Endothelial cell of umbilical vein (primary cell): Measurements from ENCODE around the gene RGS8. TPM values are rescaled to one million over a fixed set of nuclear protein-coding genes. Genes with fewer than 3 reads are reported as not detected.

Source experiments
- BruUV-seq: library from RNA; stranded (reverse); fragments of 400-500 nt; replicated peaks from 2 replicates; lab custom pipeline; 2021; lab: Mats Ljungman, UMichigan
- CTCF ChIA-PET: fragments of 300-600, 350-600 bp; sonication (Branson Sonifier 250); formaldehyde crosslinking; loops from one replicate; lab custom pipeline; 2021; ENCODE audit warnings: antibody characterized with exemption, inconsistent platforms; lab: Charles Lee
- POLR2A ChIA-PET: fragments of 300-600, 350-600 bp; sonication (Branson Sonifier 250); formaldehyde crosslinking; loops from one replicate; lab custom pipeline; 2021; ENCODE audit warnings: antibody characterized with exemption, inconsistent platforms; lab: Charles Lee
- DNase-seq: peaks from one replicate; pipeline ENCODE4 v3.0.0-alpha.2; 2011; ENCODE audit warnings: low read depth, low spot score
- FAIRE-seq: peaks from 2 replicates; lab custom pipeline; 2011; peaks lifted over from hg19 to GRCh38; lab: Jason Lieb, UNC
- H2AFZ ChIP-seq: 2 replicates; pipeline ENCODE4 v1.6.0; 2012; ENCODE audit warnings: low read depth, low read length, control low read depth, inconsistent platforms
- H3K27ac ChIP-seq: 2 replicates; pipeline ENCODE4 v1.5.1; 2011; ENCODE audit warnings: low read depth, mild to moderate bottlenecking, control low read depth, low read length, moderate library complexity; ENCODE audit not compliant: insufficient read depth
- H3K27me3 ChIP-seq, 2 experiments: 2 replicates each; pipeline versions ENCODE4 v1.6.0 to v1.6.1; 2011; ENCODE audit warnings: low read length in 2 of 2, mixed read lengths in 1 of 2; ENCODE audit not compliant: control insufficient read depth in 2 of 2, insufficient read depth in 2 of 2
- H3K36me3 ChIP-seq, 2 experiments: 2 replicates in 1 of 2; 3 replicates in 1 of 2; pipeline ENCODE4 v1.5.1; 2011; ENCODE audit warnings: low read length in 2 of 2, mild to moderate bottlenecking in 1 of 2, moderate library complexity in 1 of 2; ENCODE audit not compliant: control insufficient read depth in 2 of 2, insufficient read depth in 2 of 2; ENCODE audit errors: extremely low read depth in 1 of 2
- H3K4me1 ChIP-seq: 3 replicates; pipeline ENCODE4 v1.5.1; 2011; ENCODE audit warnings: mild to moderate bottlenecking, low read length; ENCODE audit not compliant: control insufficient read depth, insufficient read depth; ENCODE audit errors: extremely low read depth
- H3K4me2 ChIP-seq: 2 replicates; pipeline ENCODE4 v1.6.1; 2011; ENCODE audit warnings: low read length, control low read depth, mixed read lengths; ENCODE audit not compliant: insufficient read depth
- H3K4me3 ChIP-seq, 3 experiments: fragments of 200-600 bp in 1 of 3; sonication (generic), shearing (Covaris generic) in 1 of 3; replicated peaks in 1 of 3; 2 replicates each; pipeline ENCODE4 v1.5.1; 2011 to 2016; ENCODE audit warnings: control low read depth in 3 of 3, low read length in 3 of 3, mild to moderate bottlenecking in 2 of 3, inconsistent platforms in 1 of 3, low read depth in 1 of 3, moderate library complexity in 1 of 3; ENCODE audit not compliant: insufficient read depth in 1 of 3
- H3K79me2 ChIP-seq: 2 replicates; pipeline ENCODE4 v1.6.0; 2012; ENCODE audit warnings: low read length, inconsistent platforms; ENCODE audit not compliant: control insufficient read depth, insufficient read depth
- H3K9ac ChIP-seq: replicated peaks from 2 replicates; pipeline ENCODE3; 2011; ENCODE audit warnings: low read length, control low read depth; ENCODE audit not compliant: insufficient read depth; ENCODE audit errors: extremely low read depth
- H3K9me1 ChIP-seq: replicated peaks from 3 replicates; pipeline ENCODE4 v1.6.0; 2011; ENCODE audit warnings: mild to moderate bottlenecking, low read length; ENCODE audit not compliant: control insufficient read depth, insufficient read depth; ENCODE audit errors: extremely low read depth
- H3K9me3 ChIP-seq: replicated peaks from 2 replicates; pipeline ENCODE4 v1.5.1; 2012; ENCODE audit warnings: low read length, inconsistent platforms; ENCODE audit not compliant: control insufficient read depth, insufficient read depth
- H4K20me1 ChIP-seq: replicated peaks from 2 replicates; pipeline ENCODE3; 2011; ENCODE audit warnings: mild to moderate bottlenecking, low read length; ENCODE audit not compliant: control insufficient read depth, insufficient read depth; ENCODE audit errors: extremely low read depth
- CTCF ChIP-seq, 2 donors: IDR thresholded peaks; 1 replicate in 1 of 2; 2 replicates in 1 of 2; pipeline ENCODE4 v1.5.1; 2011; ENCODE audit warnings: low read length in 2 of 2, mild to moderate bottlenecking in 2 of 2, moderate library complexity in 2 of 2, control low read depth in 1 of 2, inconsistent platforms in 1 of 2, low read depth in 1 of 2; ENCODE audit not compliant: insufficient read depth in 1 of 2; ENCODE audit errors: extremely low read depth in 1 of 2
- EZH2 ChIP-seq: IDR thresholded peaks from 2 replicates; pipeline ENCODE4 v1.6.1; 2012; ENCODE audit warnings: borderline replicate concordance, low read depth, mild to moderate bottlenecking, moderate library complexity, low read length, inconsistent platforms; ENCODE audit not compliant: severe bottlenecking
- FOS ChIP-seq: IDR thresholded peaks from 2 replicates; pipeline ENCODE4 v1.6.1; 2011; ENCODE audit warnings: mild to moderate bottlenecking, low read length, moderate library complexity, borderline replicate concordance; ENCODE audit not compliant: insufficient read depth
- GATA2 ChIP-seq: IDR thresholded peaks from 2 replicates; pipeline ENCODE4 v1.7.0; 2011; ENCODE audit warnings: low read depth, mild to moderate bottlenecking, moderate library complexity, mixed read lengths, low read length; ENCODE audit not compliant: insufficient read length, insufficient read depth
- JUN ChIP-seq: IDR thresholded peaks from 2 replicates; pipeline ENCODE4 v1.6.1; 2011; ENCODE audit warnings: borderline replicate concordance, low read depth; ENCODE audit not compliant: insufficient read length, insufficient read depth
- MYC ChIP-seq: IDR thresholded peaks from one replicate; pipeline ENCODE4 v1.6.1; 2011; ENCODE audit warnings: mild to moderate bottlenecking, low read depth, low read length
- POLR2A ChIP-seq: IDR thresholded peaks from 2 replicates; pipeline ENCODE4 v1.6.1; 2012; ENCODE audit warnings: low read depth, mild to moderate bottlenecking, control low read depth, low read length
- POLR2AphosphoS5 ChIP-seq: IDR thresholded peaks from 2 replicates; pipeline ENCODE4 v1.6.1; 2012; ENCODE audit warnings: low read depth, mild to moderate bottlenecking, control low read depth, low read length, moderate library complexity; ENCODE audit not compliant: insufficient read depth
- dilution Hi-C: fragments of 300-500 bp; cut with MboI; formaldehyde crosslinking; loops from one replicate; pipeline ENCODE4 v1.15.0; 2019; ENCODE audit warnings: low sequenced_read_pairs; ENCODE audit not compliant: extremely low pct_ligation_motif_present
- intact Hi-C: fragments of 100-400 bp; cut with micrococcal nuclease; formaldehyde crosslinking; loops from one replicate; pipeline ENCODE4 v1.10.0; 2022
- polyA plus RNA-seq, 4 experiments: library from polyadenylated mRNA; depleted of rRNA in 3 of 4; stranded (reverse) in 3 of 4; unstranded in 1 of 4; fragments of >200 nt; gene quantifications; 2 replicates each; pipeline versions ENCODE4 v1.2.1 to v1.2.3, GENCODE V29; 2011 to 2012; ENCODE audit warnings: missing spikeins in 1 of 4
- total RNA-seq: library from RNA; stranded (reverse); gene quantifications from 2 replicates; pipeline ENCODE4 v1.2.3, GENCODE V29; 2021
- TF ChIP-seq, protein P1 (sequence below): IDR thresholded peaks from 2 replicates; pipeline ENCODE4 v1.6.1; 2011; ENCODE audit not compliant: insufficient read depth, insufficient read length

The RGS8 gene
- total and polyA plus RNA-seq, 2 donors (not counting 3 experiments of a cell fraction or from before 2014, with no cell fraction given): not detected

DNA sequence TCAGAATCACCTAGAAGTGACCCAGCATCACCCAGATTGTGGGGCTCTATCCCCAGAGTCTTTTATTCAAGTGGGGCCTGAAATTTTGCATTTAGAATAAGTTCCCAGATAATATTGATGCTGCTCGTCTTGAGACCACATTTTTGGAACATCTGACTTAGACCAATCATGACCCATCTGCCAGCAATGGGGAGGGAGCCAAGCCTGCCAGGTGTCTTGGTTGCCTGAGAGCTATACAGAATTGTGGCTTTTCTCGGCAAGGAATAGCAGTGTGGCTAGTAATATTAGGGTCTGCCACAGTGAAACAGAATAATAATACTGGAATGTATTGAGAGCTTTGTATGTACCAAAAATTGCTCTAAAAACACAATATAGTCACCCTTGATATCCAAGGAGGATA lies 31.1 kb upstream of the RGS8 start:
- Histone ChIP-seq H3K4me3 (no peak overlapping the region), H3K9me1 (no peaks in the 10 kb centered on the region), H3K4me2 (no peak overlapping the region), H4K20me1 (no peaks in the 10 kb centered on the region), H3K4me1 (no peaks in the 10 kb centered on the region), H3K9me3 (no peaks in the 10 kb centered on the region), H3K27ac (no peak overlapping the region), H3K9ac (no peak overlapping the region), H2AFZ (no peak overlapping the region), H3K79me2 (no peaks in the 10 kb centered on the region), H3K27me3 (no peaks in the 10 kb centered on the region), H3K36me3 (no peaks in the 10 kb centered on the region)
- no TSS peak for BruUV-seq
- intact Hi-C loops: no loop called here
- ChIA-PET CTCF (interaction anchor here (1.2 kb wide), 1 partner anchor 15 kb away, joined by 3 read pairs; no protein-coding TSS in a partner anchor), POLR2A (no interaction called here)
- dilution Hi-C loops: no loop called here
- FAIRE-seq (no peak), DNase-seq (no peak)
- TF ChIP-seq FOS: no peak
- TF ChIP-seq GATA2: no peak
- no peak for TF ChIP-seq POLR2A
- TF ChIP-seq, protein P1, sequence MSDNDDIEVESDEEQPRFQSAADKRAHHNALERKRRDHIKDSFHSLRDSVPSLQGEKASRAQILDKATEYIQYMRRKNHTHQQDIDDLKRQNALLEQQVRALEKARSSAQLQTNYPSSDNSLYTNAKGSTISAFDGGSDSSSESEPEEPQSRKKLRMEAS: no peak
- no peak for TF ChIP-seq MYC

- no peaks in the 10 kb centered on the region for H3K4me1 ChIP-seq
- BruUV-seq: no TSS peak
- no peak overlapping the region for H2AFZ ChIP-seq
- dilution Hi-C loops (no loop called here), intact Hi-C loops (no loop called here)
- no peak overlapping the region for H3K9ac ChIP-seq
- H3K79me2 ChIP-seq: no peaks in the 10 kb centered on the region
- TF ChIP-seq POLR2AphosphoS5 (no peak), EZH2 (no peak), MYC (no peak), POLR2A (no peak), JUN (no peak), CTCF (IDR thresholded peaks at IDR 0.05; ENCODE audit: extremely low read depth in 1 of 2, insufficient read depth in 1 of 2, low read depth in 1 of 2, low read length in 2 of 2) (no peak)
- TF ChIP-seq, protein P1: no peak
- H3K4me2 ChIP-seq: no peak overlapping the region
- H3K4me3 ChIP-seq: no peak overlapping the region
- no peak overlapping the region for H3K27ac ChIP-seq
- H3K27me3 ChIP-seq: no peaks in the 10 kb centered on the region
- ChIA-PET POLR2A (no interaction called here), CTCF (no interaction called here)
- FAIRE-seq (no peak), DNase-seq (no peak)
- H3K9me1 ChIP-seq: no peaks in the 10 kb centered on the region
- no peaks in the 10 kb centered on the region for H3K36me3 ChIP-seq
- H3K9me3 ChIP-seq: no peaks in the 10 kb centered on the region
- no peaks in the 10 kb centered on the region for H4K20me1 ChIP-seq
Measured at GRCh38 chr1:182714546-182714945, 30.2 kb upstream of the RGS8 start.
